ENCODE measurements around the gene LMO7.
"Not testable (repeated sequence)": the region's sequence is repeated elsewhere in the genome, so short reads cannot be mapped to it uniquely, and the experiment has no call there.

The LMO7 gene

DNA sequence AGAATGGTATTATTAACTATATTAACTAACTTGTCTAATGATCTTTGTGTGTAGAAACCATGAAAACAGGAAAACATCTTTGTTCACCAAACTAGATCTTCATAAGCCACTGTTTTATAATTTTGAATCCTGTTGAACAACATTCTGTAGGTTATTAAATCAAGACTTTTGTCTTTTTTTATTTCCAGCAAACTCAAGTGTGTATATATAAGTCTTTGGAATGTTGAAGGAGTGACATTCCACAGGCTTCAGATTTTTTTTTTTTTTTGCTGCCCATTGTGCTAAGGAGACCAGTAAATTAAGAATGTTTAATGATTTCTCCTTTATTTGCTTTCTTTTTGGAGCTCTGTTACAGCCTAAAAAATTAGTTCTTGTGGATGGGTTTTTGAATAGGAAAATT is 89.6 kb downstream of the LMO7 start:
- Histone ChIP-seq H3K9ac (ENCODE audit: low read length) (peak overlapping the region; percentile 17), H2BK12ac (ENCODE audit: low read length in 2 of 2) (no peak overlapping the region), H3K4me2 (ENCODE audit: low read length, poor library complexity, severe bottlenecking) (no peak overlapping the region), H2BK5ac (ENCODE audit: low read depth, low read length, poor library complexity, severe bottlenecking) (no peak overlapping the region), H2BK120ac (ENCODE audit: low read depth, low read length) (no peak overlapping the region), H3K36me3 (ENCODE audit: control insufficient read depth in 1 of 2, insufficient read depth in 2 of 2, low read depth in 1 of 2, low read length in 2 of 2) (no peaks in the 10 kb centered on the region), H3K27ac (ENCODE audit: low read length, poor library complexity, severe bottlenecking) (no peak overlapping the region), H2AFZ (ENCODE audit: low read depth, low read length) (no peak overlapping the region), H4K8ac (ENCODE audit: low read length) (no peak overlapping the region), H3K18ac (ENCODE audit: low read depth in 1 of 2, low read length in 2 of 2) (no peak overlapping the region), H3K27me3 (ENCODE audit: control insufficient read depth in 1 of 2, insufficient read depth in 1 of 2, low read length in 2 of 2) (no peaks in the 10 kb centered on the region), H2AK5ac (ENCODE audit: low read length, severe bottlenecking) (no peak overlapping the region), H3K9me3 (ENCODE audit: control insufficient read depth, low read length) (no peaks in the 10 kb centered on the region), H3K23ac (ENCODE audit: low read length in 2 of 2) (no peak overlapping the region), H3K4me1 (ENCODE audit: control insufficient read depth, insufficient read depth, low read depth, low read length) (no peaks in the 10 kb centered on the region), H3K4me3 (ENCODE audit: insufficient read depth in 1 of 2, low read depth in 1 of 2, low read length in 2 of 2) (no peak overlapping the region), H4K91ac (ENCODE audit: low read length) (no peak overlapping the region), H2BK15ac (ENCODE audit: low read depth, poor library complexity, severe bottlenecking) (no peak overlapping the region), H3K4ac (ENCODE audit: low read depth in 1 of 2, low read length in 2 of 2) (no peak overlapping the region), H3K79me1 (replicated peaks; ENCODE audit: low read length, poor library complexity, severe bottlenecking) (peaks cover 5% of the 10 kb centered on the region), H3K14ac (ENCODE audit: low read length in 2 of 2) (no peak overlapping the region)
- no peak for DNase-seq

DNA sequence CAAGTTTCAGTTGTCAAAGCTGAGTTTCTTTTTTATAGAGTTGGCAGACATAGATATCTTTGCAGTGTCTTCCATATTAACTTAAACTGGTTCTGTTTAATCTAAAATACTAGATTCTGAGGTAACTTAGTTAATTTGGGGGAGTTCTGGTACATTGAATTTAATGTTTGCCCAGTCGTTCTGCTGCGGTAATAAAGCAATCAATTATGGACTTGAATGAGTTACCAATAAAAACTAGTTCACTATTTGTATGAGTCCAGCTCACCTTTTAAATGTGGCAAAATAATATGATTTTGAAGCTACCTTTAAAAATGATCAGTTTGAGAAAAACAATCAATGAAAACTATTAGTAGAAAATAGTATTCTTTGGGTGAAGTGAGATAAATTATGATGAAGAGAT is 90.2 kb downstream of the LMO7 start:
- Histone ChIP-seq H3K27ac (ENCODE audit: low read length, poor library complexity, severe bottlenecking) (no peak overlapping the region), H2BK15ac (ENCODE audit: low read depth, poor library complexity, severe bottlenecking) (no peak overlapping the region), H3K27me3 (ENCODE audit: control insufficient read depth in 1 of 2, insufficient read depth in 1 of 2, low read length in 2 of 2) (no peaks in the 10 kb centered on the region), H4K8ac (ENCODE audit: low read length) (no peak overlapping the region), H3K4me3 (ENCODE audit: insufficient read depth in 1 of 2, low read depth in 1 of 2, low read length in 2 of 2) (no peak overlapping the region), H3K14ac (ENCODE audit: low read length in 2 of 2) (no peak overlapping the region), H3K79me1 (replicated peaks; ENCODE audit: low read length, poor library complexity, severe bottlenecking) (peaks cover 3% of the 10 kb centered on the region), H3K4me2 (ENCODE audit: low read length, poor library complexity, severe bottlenecking) (no peak overlapping the region), H2BK12ac (ENCODE audit: low read length in 2 of 2) (no peak overlapping the region), H4K91ac (ENCODE audit: low read length) (no peak overlapping the region), H3K18ac (ENCODE audit: low read depth in 1 of 2, low read length in 2 of 2) (no peak overlapping the region), H3K9ac (ENCODE audit: low read length) (peak overlapping the region; percentile 17), H3K9me3 (ENCODE audit: control insufficient read depth, low read length) (no peaks in the 10 kb centered on the region), H2AFZ (ENCODE audit: low read depth, low read length) (no peak overlapping the region), H3K36me3 (ENCODE audit: control insufficient read depth in 1 of 2, insufficient read depth in 2 of 2, low read depth in 1 of 2, low read length in 2 of 2) (no peaks in the 10 kb centered on the region), H3K23ac (ENCODE audit: low read length in 2 of 2) (no peak overlapping the region), H3K4me1 (ENCODE audit: control insufficient read depth, insufficient read depth, low read depth, low read length) (no peaks in the 10 kb centered on the region), H2BK5ac (ENCODE audit: low read depth, low read length, poor library complexity, severe bottlenecking) (no peak overlapping the region), H2AK5ac (ENCODE audit: low read length, severe bottlenecking) (no peak overlapping the region), H3K4ac (ENCODE audit: low read depth in 1 of 2, low read length in 2 of 2) (no peak overlapping the region), H2BK120ac (ENCODE audit: low read depth, low read length) (no peak overlapping the region)
- 94% methylated on average over 2 of the region's 2 CpGs for WGBS
- DNase-seq, result no peak

DNA sequence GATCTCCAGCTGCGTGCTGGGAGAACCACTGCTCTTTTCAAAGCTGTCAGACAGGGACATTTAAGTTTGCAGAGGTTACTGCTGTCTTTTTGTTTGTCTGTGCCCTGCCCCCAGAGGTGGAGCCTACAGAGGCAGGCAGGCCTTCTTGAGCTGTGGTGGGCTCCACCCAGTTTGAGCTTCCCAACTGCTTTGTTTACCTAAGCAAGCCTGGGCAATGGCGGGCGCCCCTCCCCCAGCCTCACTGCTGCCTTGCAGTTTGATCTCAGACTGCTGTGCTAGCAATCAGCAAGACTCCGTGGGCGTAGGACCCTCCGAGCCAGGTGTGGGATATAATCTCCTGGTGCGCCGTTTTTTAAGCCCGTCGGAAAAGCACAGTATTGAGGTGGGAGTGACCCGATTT is 97.0 kb downstream of the LMO7 start:
- H4K8ac ChIP-seq (ENCODE audit: low read length); H2AK5ac ChIP-seq (ENCODE audit: low read length, severe bottlenecking); H3K18ac ChIP-seq (ENCODE audit: low read depth in 1 of 2, low read length in 2 of 2); H2BK15ac ChIP-seq (ENCODE audit: low read depth, poor library complexity, severe bottlenecking); H2BK5ac ChIP-seq (ENCODE audit: low read depth, low read length, poor library complexity, severe bottlenecking); H2AFZ ChIP-seq (ENCODE audit: low read depth, low read length); H3K4me3 ChIP-seq (ENCODE audit: insufficient read depth in 1 of 2, low read depth in 1 of 2, low read length in 2 of 2); H3K23ac ChIP-seq (ENCODE audit: low read length in 2 of 2); H2BK12ac ChIP-seq (ENCODE audit: low read length in 2 of 2); H3K27me3 ChIP-seq (ENCODE audit: control insufficient read depth in 1 of 2, insufficient read depth in 1 of 2, low read length in 2 of 2); H3K9me3 ChIP-seq (ENCODE audit: control insufficient read depth, low read length); H2BK120ac ChIP-seq (ENCODE audit: low read depth, low read length); H3K9ac ChIP-seq (ENCODE audit: low read length); H3K27ac ChIP-seq (ENCODE audit: low read length, poor library complexity, severe bottlenecking); DNase-seq; H3K4ac ChIP-seq (ENCODE audit: low read depth in 1 of 2, low read length in 2 of 2); H3K14ac ChIP-seq (ENCODE audit: low read length in 2 of 2); H3K4me1 ChIP-seq (ENCODE audit: control insufficient read depth, insufficient read depth, low read depth, low read length); H4K91ac ChIP-seq (ENCODE audit: low read length); H3K4me2 ChIP-seq (ENCODE audit: low read length, poor library complexity, severe bottlenecking); H3K36me3 ChIP-seq (ENCODE audit: control insufficient read depth in 1 of 2, insufficient read depth in 2 of 2, low read depth in 1 of 2, low read length in 2 of 2): not testable (repeated sequence)
- 100% methylated on average over 4 of the region's 11 CpGs for WGBS
- peaks cover 15% of the 10 kb centered on the region for H3K79me1 ChIP-seq (replicated peaks; ENCODE audit: low read length, poor library complexity, severe bottlenecking)

DNA sequence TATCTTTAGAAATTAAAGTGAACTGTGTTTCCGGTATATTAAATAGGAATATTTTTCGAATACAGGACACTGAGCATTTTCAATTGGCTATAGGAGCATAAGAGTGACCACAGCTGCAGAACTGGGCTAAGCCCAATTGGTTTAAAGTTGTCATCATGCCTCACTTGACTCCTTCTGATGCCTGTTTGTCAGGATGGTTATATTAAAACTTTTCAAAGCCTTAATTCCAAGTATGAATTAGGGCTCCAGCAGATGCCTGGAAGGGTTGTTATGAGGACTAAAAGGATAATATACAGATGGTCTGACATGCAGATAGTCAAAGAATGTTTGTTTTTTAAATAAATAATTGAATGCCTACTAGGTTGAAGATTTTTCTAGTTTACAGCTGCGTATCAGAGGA is 100.0 kb downstream of the LMO7 start:
- H3K9ac ChIP-seq (ENCODE audit: low read length), result no peak overlapping the region
- no peak overlapping the region for H4K91ac ChIP-seq (ENCODE audit: low read length)
- DNase-seq, result no peak
- no peaks in the 10 kb centered on the region for H3K9me3 ChIP-seq (ENCODE audit: control insufficient read depth, low read length)
- H2BK12ac ChIP-seq (ENCODE audit: low read length in 2 of 2), result no peak overlapping the region
- no peak overlapping the region for H2BK120ac ChIP-seq (ENCODE audit: low read depth, low read length)
- H3K4me1 ChIP-seq (ENCODE audit: control insufficient read depth, insufficient read depth, low read depth, low read length), result no peaks in the 10 kb centered on the region
- H2AK5ac ChIP-seq (ENCODE audit: low read length, severe bottlenecking), result no peak overlapping the region
- H3K27ac ChIP-seq (ENCODE audit: low read length, poor library complexity, severe bottlenecking), result no peak overlapping the region
- no peak overlapping the region for H2BK15ac ChIP-seq (ENCODE audit: low read depth, poor library complexity, severe bottlenecking)
- H3K4me3 ChIP-seq (ENCODE audit: insufficient read depth in 1 of 2, low read depth in 1 of 2, low read length in 2 of 2), result no peak overlapping the region
- peaks cover 24% of the 10 kb centered on the region for H3K79me1 ChIP-seq (replicated peaks; ENCODE audit: low read length, poor library complexity, severe bottlenecking)
- H2BK5ac ChIP-seq (ENCODE audit: low read depth, low read length, poor library complexity, severe bottlenecking), result no peak overlapping the region
- H3K14ac ChIP-seq (ENCODE audit: low read length in 2 of 2), result no peak overlapping the region
- H3K23ac ChIP-seq (ENCODE audit: low read length in 2 of 2), result no peak overlapping the region
- H3K27me3 ChIP-seq (ENCODE audit: control insufficient read depth in 1 of 2, insufficient read depth in 1 of 2, low read length in 2 of 2), result no peaks in the 10 kb centered on the region
- no peak overlapping the region for H3K18ac ChIP-seq (ENCODE audit: low read depth in 1 of 2, low read length in 2 of 2)
- H3K36me3 ChIP-seq (ENCODE audit: control insufficient read depth in 1 of 2, insufficient read depth in 2 of 2, low read depth in 1 of 2, low read length in 2 of 2), result peaks cover 7 to 10% of the 10 kb centered on the region in 2 experiments
- WGBS, result 100% methylated on average over 3 of the region's 3 CpGs
- H4K8ac ChIP-seq (ENCODE audit: low read length), result no peak overlapping the region
- H2AFZ ChIP-seq (ENCODE audit: low read depth, low read length), result no peak overlapping the region
- H3K4ac ChIP-seq (ENCODE audit: low read depth in 1 of 2, low read length in 2 of 2), result no peak overlapping the region
- no peak overlapping the region for H3K4me2 ChIP-seq (ENCODE audit: low read length, poor library complexity, severe bottlenecking)
